Osteocyte (in vitro differentiated cells): ENCODE results near the gene CACNB3. TPM values are rescaled to one million over a fixed set of nuclear protein-coding genes. Genes with fewer than 3 reads are reported as not detected.
A peak's percentile ranks its signal among the peaks of the same experiment; 100 is the strongest.

ENCODE experiments used
- DNase-seq: peaks from one replicate; pipeline ENCODE4 v3.0.0; 2021; ENCODE audit warnings: mixed read lengths; ENCODE audit not compliant: unreplicated experiment; ENCODE audit errors: extremely low spot score
- H3K27ac Mint-ChIP-seq: one replicate; pipeline ENCODE4 v1.8.0; 2021; ENCODE audit warnings: mild to moderate bottlenecking, mixed read lengths; ENCODE audit not compliant: unreplicated experiment
- H3K27me3 Mint-ChIP-seq: one replicate; pipeline ENCODE4 v1.8.0; 2021; ENCODE audit warnings: mixed read lengths; ENCODE audit not compliant: unreplicated experiment
- H3K36me3 Mint-ChIP-seq: one replicate; pipeline ENCODE4 v1.8.0; 2021; ENCODE audit warnings: mixed read lengths; ENCODE audit not compliant: unreplicated experiment
- H3K4me1 Mint-ChIP-seq: one replicate; pipeline ENCODE4 v1.8.0; 2021; ENCODE audit warnings: mixed read lengths; ENCODE audit not compliant: unreplicated experiment
- H3K4me3 Mint-ChIP-seq: one replicate; pipeline ENCODE4 v1.8.0; 2021; ENCODE audit warnings: mild to moderate bottlenecking, moderate library complexity, mixed read lengths; ENCODE audit not compliant: unreplicated experiment
- H3K9me3 Mint-ChIP-seq: one replicate; pipeline ENCODE4 v1.8.0; 2021; ENCODE audit warnings: mixed read lengths; ENCODE audit not compliant: unreplicated experiment
- total RNA-seq: library from RNA; stranded (reverse); gene quantifications from 2 replicates; pipeline ENCODE4 v1.2.1, GENCODE V29; 2021
- TF ChIP-seq, protein P1 (sequence below): fragments of 200-600 bp; sonication (generic); IDR thresholded peaks from 2 replicates; pipeline ENCODE4 v1.5.0; 2021; ENCODE audit warnings: antibody characterized with exemption, mild to moderate bottlenecking, moderate library complexity

The CACNB3 gene
- total RNA-seq, 1 donor from 2014 or later, result 83.3 TPM

DNA sequence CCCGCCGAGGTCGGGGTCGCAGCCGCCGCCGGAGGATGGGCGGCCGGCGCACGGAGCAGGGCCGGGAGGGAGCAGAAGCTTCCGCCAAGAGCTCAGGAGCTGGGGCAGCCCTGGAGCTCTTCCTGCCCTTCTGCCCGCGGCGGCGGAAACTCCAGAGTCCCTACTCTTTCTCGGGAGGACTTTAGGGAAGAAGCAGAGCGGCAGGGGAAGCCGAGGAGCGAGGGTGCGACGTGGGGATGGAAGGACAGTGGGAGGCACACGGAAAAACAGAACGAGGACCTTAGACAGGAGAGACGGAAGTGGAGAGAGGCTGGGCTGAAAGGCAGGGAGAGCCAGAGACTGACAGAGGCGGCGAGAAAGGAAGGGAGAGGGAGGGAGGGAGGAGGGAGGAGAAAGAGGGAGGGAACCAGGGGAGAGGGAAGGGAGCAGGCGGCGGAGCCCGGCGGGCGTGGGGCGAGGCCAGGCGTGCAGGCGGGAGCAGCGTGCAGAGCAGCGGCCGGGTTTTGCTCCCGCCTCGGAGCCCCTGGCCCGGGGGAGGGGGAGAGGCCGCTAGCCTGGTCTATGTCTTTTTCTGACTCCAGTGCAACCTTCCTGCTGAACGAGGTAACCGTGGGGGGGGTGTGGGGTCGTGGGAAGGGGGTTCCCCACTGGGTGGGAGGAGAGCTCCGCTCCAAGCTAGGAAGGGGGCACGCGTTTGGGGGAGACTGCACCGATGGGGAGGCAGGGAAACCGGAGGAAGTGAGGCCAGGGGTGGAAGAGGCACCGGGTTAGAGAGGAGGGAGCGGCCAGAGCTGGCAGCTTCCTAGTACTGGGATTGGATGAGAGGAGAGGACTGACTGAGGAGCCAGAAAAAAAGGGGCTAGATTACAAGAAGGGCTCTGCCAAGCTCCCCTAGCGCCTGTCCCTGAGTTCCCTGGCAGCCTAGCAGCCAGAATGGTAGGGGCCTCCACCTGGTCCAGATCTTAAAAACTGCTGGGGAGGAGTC is 2.9 kb upstream of the CACNB3 start:
- peak overlapping the region; percentile 98 for H3K27ac Mint-ChIP-seq
- H3K27me3 Mint-ChIP-seq, result no peaks in the 10 kb centered on the region
- peak; percentile 92 for DNase-seq
- no peaks in the 10 kb centered on the region for H3K36me3 Mint-ChIP-seq
- H3K9me3 Mint-ChIP-seq, result no peaks in the 10 kb centered on the region
- H3K4me1 Mint-ChIP-seq, result peaks cover 70% of the 10 kb centered on the region
- TF ChIP-seq, protein P1, sequence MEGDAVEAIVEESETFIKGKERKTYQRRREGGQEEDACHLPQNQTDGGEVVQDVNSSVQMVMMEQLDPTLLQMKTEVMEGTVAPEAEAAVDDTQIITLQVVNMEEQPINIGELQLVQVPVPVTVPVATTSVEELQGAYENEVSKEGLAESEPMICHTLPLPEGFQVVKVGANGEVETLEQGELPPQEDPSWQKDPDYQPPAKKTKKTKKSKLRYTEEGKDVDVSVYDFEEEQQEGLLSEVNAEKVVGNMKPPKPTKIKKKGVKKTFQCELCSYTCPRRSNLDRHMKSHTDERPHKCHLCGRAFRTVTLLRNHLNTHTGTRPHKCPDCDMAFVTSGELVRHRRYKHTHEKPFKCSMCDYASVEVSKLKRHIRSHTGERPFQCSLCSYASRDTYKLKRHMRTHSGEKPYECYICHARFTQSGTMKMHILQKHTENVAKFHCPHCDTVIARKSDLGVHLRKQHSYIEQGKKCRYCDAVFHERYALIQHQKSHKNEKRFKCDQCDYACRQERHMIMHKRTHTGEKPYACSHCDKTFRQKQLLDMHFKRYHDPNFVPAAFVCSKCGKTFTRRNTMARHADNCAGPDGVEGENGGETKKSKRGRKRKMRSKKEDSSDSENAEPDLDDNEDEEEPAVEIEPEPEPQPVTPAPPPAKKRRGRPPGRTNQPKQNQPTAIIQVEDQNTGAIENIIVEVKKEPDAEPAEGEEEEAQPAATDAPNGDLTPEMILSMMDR, result no peak
- peak overlapping the region; percentile 97 for H3K4me3 Mint-ChIP-seq

DNA sequence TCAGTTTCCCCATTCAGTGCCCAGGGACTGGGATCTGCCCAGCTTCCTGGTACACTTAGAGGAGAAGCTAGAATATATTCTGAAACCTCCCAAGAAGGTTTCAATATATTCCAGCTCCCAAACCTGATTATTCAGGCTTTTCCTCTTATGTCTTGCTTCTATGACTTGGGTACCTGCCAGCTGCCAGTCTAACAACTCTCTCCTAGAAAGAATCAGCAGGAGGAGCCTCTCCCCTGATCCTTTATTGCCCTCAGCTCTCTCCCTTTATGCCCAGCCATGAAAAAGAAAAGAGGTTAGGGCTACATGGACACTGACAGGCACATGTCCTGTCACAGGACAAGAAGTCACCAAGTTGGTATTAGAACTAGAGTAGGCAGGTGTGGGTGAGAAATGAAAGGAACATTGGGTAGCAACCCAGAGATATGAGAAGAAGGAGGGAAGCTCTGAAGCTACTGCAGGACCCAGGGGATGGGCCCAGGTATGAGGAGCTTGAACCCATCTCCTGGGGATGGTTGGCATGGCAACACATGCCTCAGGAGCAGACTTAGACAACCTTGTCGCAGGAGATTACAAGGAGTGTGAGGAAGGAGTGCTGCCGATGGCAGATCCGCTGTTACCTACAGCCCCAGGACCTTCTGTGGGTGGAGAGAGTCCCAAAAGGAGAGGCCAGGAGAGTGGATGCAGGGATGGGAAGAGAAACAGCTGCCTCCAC is 2.0 kb upstream of the CACNB3 start:
- H3K36me3 Mint-ChIP-seq, result no peaks in the 10 kb centered on the region
- H3K4me1 Mint-ChIP-seq, result peaks cover 63% of the 10 kb centered on the region
- no peaks in the 10 kb centered on the region for H3K9me3 Mint-ChIP-seq
- peak overlapping the region; percentile 80 for H3K27ac Mint-ChIP-seq
- no peaks in the 10 kb centered on the region for H3K27me3 Mint-ChIP-seq
- H3K4me3 Mint-ChIP-seq, result peak overlapping the region; percentile 97
- TF ChIP-seq, protein P1, result no peak
- DNase-seq, result no peak

DNA sequence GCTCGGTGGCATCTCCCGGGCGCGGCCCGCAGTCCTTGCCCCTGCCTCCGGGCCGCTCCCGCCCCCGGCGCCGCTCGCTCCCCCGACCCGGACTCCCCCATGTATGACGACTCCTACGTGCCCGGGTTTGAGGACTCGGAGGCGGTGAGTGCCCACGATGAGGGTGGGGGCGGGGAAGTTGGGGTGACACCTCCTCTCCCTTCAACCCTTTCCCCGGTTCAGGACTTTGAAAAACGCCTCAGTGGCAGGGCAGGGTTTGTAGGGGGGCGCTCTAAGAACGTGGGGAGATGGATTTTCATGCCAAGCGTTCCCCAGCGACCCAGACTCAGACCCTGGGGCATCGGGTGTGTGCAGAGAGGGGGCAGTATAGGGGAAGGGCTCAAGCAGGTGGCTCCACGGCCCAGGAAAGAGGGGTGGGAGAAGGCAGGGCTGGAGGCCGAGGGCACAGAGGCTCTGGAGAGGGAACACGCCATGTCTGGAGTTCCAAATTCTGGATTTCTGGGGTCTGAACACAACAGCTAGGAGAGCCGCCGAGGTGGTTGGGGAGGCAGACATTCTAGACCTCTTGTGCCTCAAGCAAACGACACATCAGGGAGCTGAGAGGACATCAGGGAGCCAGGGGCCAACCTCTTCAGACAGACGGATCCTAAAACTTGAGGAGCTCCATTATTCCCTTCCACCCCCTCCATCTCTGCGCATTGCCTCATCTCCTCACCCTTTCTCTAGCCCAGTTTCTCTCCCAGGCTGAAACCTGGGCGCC is 715 bp downstream of the CACNB3 start:
- no peak for DNase-seq
- H3K27ac Mint-ChIP-seq, result peak overlapping the region; percentile 56

DNA sequence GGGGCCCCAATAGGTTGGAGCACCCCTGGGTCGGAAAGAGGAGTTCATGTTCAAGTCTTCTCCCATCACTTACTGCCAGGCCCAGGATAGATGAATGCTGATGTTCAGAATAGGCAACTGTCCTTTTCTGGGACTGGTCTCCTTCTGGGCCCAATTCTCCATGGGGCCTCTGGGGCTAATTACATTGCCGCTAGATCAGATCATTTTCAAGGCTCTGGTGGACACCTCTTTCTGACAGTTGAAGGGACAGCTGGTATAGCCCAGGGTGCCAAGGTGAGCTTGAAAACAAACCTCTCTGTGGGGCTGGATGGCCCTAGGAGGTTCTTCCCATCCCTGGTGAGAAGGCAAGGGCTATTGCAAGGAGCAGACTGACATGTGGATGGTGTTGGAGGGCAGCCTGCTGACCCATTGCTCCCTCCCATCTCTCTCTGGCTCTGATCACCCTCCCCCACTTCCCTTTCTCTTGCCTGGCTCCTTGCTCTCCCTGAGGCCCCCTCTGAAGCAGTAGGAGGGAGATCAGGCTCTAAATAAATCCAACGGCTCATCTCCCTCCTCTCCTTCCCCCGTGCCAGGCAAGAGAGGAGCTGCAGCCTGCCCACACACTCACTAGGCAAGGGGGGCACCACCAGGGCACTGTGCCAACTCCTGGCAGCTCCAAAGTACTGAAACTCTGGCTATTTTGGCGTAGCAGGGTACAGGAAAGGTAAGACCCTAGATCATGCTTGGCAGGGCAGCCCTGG is 1.9 kb downstream of the CACNB3 start:
- Mint-ChIP-seq H3K36me3 (peaks cover 5% of the 10 kb centered on the region), H3K27me3 (no peaks in the 10 kb centered on the region), H3K4me3 (peak overlapping the region; percentile 52), H3K4me1 (peaks cover 37% of the 10 kb centered on the region), H3K9me3 (no peaks in the 10 kb centered on the region), H3K27ac (no peak overlapping the region)
- DNase-seq, result no peak
- TF ChIP-seq, protein P1, result no peak

More for the DNA sequence above, 715 bp downstream of the CACNB3 start:
- Mint-ChIP-seq H3K27me3 (no peaks in the 10 kb centered on the region), H3K36me3 (no peaks in the 10 kb centered on the region), H3K4me1 (peaks cover 40% of the 10 kb centered on the region), H3K4me3 (peak overlapping the region; percentile 97), H3K9me3 (no peaks in the 10 kb centered on the region)
- TF ChIP-seq, protein P1, result peak; percentile 32
